HEK293 (cell line): ENCODE data around the gene EDIL3.

Experiments used
- HOXA7 ChIP-seq: sonication (generic); formaldehyde crosslinking; IDR thresholded peaks from 2 replicates; pipeline ENCODE4 v1.8.1; 2022; ENCODE audit warnings: missing genetic modification reagents, borderline replicate concordance
- ZNF10 ChIP-seq: fragments of 450-650 bp; formaldehyde crosslinking; IDR thresholded peaks from 2 replicates; pipeline ENCODE4 v1.5.1; 2017; ENCODE audit warnings: missing biosample characterization, missing genetic modification characterization
- ZNF19 ChIP-seq: fragments of 450-650 bp; formaldehyde crosslinking; IDR thresholded peaks from 2 replicates; pipeline ENCODE4; 2016; ENCODE audit warnings: missing biosample characterization, missing genetic modification characterization, low read depth
- ZNF658 ChIP-seq: fragments of 450-650 bp; formaldehyde crosslinking; IDR thresholded peaks from 2 replicates; pipeline ENCODE4; 2016; ENCODE audit warnings: missing biosample characterization, missing genetic modification characterization
- TF ChIP-seq, protein P1 (sequence below): fragments of 450-650 bp; formaldehyde crosslinking; IDR thresholded peaks from 2 replicates; pipeline ENCODE4 v1.5.1; 2016; ENCODE audit warnings: missing biosample characterization, missing genetic modification characterization

DNA sequence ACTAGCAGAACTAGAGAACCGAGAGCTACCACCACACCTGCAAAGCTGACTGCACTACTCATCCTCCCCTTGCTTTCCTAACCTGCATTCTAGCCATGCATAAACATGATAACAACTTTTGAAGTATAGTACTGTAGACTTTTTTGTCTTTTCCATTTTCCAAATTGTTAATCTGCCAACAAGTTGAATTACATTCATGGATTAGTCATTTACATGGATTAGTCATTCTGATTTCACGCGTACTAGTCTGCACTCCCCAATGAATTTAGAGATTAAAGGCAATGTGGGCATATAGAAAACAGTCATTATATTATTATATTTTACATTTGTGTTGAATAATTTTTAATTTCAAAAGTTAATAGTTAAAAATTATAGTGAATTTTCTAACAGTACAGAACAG lies 81.4 kb downstream of the EDIL3 start:
- TF ChIP-seq ZNF19 (tag by site-specific recombination) (no peak), ZNF10 (tag by site-specific recombination) (no peak), ZNF658 (tag by site-specific recombination) (no peak), HOXA7 (CRISPR knock-in tag) (no peak)
- TF ChIP-seq, protein P1, sequence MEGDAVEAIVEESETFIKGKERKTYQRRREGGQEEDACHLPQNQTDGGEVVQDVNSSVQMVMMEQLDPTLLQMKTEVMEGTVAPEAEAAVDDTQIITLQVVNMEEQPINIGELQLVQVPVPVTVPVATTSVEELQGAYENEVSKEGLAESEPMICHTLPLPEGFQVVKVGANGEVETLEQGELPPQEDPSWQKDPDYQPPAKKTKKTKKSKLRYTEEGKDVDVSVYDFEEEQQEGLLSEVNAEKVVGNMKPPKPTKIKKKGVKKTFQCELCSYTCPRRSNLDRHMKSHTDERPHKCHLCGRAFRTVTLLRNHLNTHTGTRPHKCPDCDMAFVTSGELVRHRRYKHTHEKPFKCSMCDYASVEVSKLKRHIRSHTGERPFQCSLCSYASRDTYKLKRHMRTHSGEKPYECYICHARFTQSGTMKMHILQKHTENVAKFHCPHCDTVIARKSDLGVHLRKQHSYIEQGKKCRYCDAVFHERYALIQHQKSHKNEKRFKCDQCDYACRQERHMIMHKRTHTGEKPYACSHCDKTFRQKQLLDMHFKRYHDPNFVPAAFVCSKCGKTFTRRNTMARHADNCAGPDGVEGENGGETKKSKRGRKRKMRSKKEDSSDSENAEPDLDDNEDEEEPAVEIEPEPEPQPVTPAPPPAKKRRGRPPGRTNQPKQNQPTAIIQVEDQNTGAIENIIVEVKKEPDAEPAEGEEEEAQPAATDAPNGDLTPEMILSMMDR (tag by site-specific recombination), result no peak
